Lung microvascular endothelial cell (primary cell): ENCODE data around the gene RGL2. TPM values are rescaled to one million over a fixed set of nuclear protein-coding genes. Genes with fewer than 3 reads are reported as not detected.
"Not testable (repeated sequence)": the region's sequence is repeated elsewhere in the genome, so short reads cannot be mapped to it uniquely, and the experiment has no call there.

Experiments used
- DNase-seq, 2 donors: peaks; one replicate each; pipeline versions ENCODE4 v3.0.0 to v3.0.0-alpha.2; 2010; ENCODE audit warnings: low read depth in 2 of 2
- total RNA-seq: library from RNA; depleted of rRNA; stranded (reverse); fragments of >200 nt; gene quantifications from 2 replicates; pipeline ENCODE4 v1.2.1, GENCODE V29; 2014

RGL2 gene
- total RNA-seq, result 31.8 and 53.0 TPM in 2 replicates

GRCh38 chr6:33298773-33299236 lies at the start of gene RGL2:
RGL2 (minus strand) TSS chr6:33298942; CDS start chr6:33298610, 332 bp downstream.
- peak; percentile 68 to 86 for DNase-seq

- DNase-seq, result no peak
Measured at GRCh38 chr6:33347816-33348215, 49.1 kb upstream of the RGL2 start.

- DNase-seq, result not testable (repeated sequence)
Measured at GRCh38 chr6:33346972-33347371, 48.2 kb upstream of the RGL2 start.

- DNase-seq, result peak; percentile 64 to 80
Measured at GRCh38 chr6:33344701-33345697, 46.3 kb upstream of the RGL2 start.

GRCh38 chr6:33343953-33344611 lies 45.3 kb upstream of the RGL2 start:
- peak in 1 of 2 donors; percentile 17 for DNase-seq

- not testable (repeated sequence) for DNase-seq
Measured at GRCh38 chr6:33343606-33343952, 44.8 kb upstream of the RGL2 start.

GRCh38 chr6:33339193-33339592 lies 40.5 kb upstream of the RGL2 start:
- DNase-seq, result no peak

- no peak for DNase-seq
Measured at GRCh38 chr6:33336495-33336894, 37.8 kb upstream of the RGL2 start.

GRCh38 chr6:33335916-33336315 lies 37.2 kb upstream of the RGL2 start:
- DNase-seq, result no peak

- no peak for DNase-seq
Measured at GRCh38 chr6:33333666-33334065, 34.9 kb upstream of the RGL2 start.

GRCh38 chr6:33330736-33331135 lies 32.0 kb upstream of the RGL2 start:
- DNase-seq, result no peak

GRCh38 chr6:33329058-33329457 lies 30.3 kb upstream of the RGL2 start:
- DNase-seq, result peak in 1 of 2 donors; percentile 32

GRCh38 chr6:33324125-33324524 lies 25.4 kb upstream of the RGL2 start:
- DNase-seq, result no peak

GRCh38 chr6:33323623-33323948 lies 24.8 kb upstream of the RGL2 start:
- DNase-seq, result no peak

- DNase-seq, result no peak
Measured at GRCh38 chr6:33321227-33321626, 22.5 kb upstream of the RGL2 start.

GRCh38 chr6:33320315-33321181 lies 21.8 kb upstream of the RGL2 start:
- peak in 1 of 2 donors; percentile 91 for DNase-seq

- DNase-seq, result no peak
Measured at GRCh38 chr6:33319939-33320314, 21.2 kb upstream of the RGL2 start.

GRCh38 chr6:33318426-33319073 lies 19.8 kb upstream of the RGL2 start:
- DNase-seq, result no peak

GRCh38 chr6:33317669-33318425 lies 19.1 kb upstream of the RGL2 start, which contains the start of gene ZBTB22:
ZBTB22 (minus strand) TSS chr6:33317744; CDS start chr6:33316916, 828 bp downstream.
- peak; percentile 97 to 99 for DNase-seq

GRCh38 chr6:33317419-33317668 lies 18.6 kb upstream of the RGL2 start:
- no peak for DNase-seq
